HG02642 (cell line): ENCODE measurements around the gene EBF4.

Experiments used
- ATAC-seq: cut with Tn5 transposase; IDR thresholded peaks from one replicate; pipeline ENCODE4 v1.9.1; 2021; ENCODE audit warnings: mild to moderate bottlenecking; ENCODE audit not compliant: unreplicated experiment, poor library complexity

The EBF4 gene

GRCh38 chr20:2741881-2742280, 49.3 kb downstream of the EBF4 start:
- ATAC-seq = no peak

- no peak for ATAC-seq
These were observed 49.9 kb downstream of the EBF4 start for GRCh38 chr20:2742431-2742830.

DNA sequence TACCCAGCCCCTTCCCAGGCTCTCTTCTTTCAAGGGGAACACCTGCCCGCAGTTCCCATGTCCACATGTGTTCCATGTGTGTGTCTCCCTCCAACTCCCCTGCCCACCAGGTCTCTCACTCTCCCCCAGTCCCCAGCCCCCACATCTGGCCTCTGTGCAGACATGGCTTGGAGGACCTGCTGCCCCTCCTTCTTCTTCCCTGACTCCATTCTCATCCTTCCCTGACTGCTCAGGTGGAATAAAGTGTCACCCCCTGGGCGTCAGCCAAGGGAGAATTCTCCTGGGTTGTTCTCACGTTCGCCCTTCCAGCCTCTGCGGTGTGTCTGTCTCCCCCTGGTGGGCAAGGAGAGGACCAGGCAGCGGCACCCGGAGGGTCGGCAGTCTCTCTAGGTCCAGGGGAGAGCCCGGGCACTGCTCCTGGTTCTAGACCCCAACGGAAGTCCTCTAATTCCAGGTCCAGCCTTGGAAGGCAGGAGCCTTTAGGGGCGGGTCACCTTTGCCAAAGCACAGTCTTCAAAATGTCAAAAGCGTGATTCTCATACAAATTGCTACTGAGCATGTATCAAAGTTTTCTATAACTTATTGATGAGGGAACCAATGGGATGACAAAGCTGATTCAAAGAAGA, 50.5 kb downstream of the EBF4 start:
- ATAC-seq = no peak

DNA sequence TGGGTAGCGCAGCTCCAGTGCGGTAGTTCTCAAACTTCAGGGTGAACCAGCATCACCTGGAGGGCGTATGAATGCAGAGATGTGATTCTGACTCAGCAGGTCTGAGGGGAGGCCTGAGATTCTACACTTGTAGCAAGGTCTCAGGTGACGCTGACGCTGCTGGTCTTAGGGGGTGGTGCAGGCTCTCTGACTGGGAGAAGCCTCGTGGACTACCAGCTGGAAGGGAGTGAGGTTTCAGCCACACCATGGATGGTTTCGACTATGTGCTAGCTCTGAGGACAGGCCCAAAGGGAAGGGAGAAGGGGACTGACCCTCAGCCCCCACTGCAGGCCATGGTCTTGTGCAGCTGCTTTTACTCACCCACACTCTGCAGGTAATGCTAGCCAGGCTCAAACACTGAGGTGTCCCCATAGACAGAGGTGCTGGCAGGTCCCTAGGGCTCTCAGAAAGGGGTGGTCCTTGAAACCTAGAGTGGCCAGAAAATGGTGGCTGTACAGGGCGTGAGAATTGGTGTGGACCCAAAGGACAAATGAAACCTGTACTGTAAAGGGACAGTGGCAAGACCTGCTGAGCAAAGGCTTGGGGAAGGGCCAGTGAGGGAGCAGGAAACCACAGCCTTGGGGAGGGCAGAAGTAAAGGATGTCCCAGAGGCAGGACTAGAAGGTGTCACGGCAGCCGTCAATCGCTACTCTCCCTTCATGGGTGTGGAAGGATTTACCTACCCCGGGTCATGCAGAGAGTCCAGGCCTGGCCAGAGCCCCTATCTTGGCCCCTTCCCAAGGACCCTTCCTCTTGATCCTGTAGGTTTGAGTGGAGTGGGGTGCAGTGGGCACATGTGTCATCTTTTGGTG, 52.7 kb downstream of the EBF4 start:
- ATAC-seq = no peak

DNA sequence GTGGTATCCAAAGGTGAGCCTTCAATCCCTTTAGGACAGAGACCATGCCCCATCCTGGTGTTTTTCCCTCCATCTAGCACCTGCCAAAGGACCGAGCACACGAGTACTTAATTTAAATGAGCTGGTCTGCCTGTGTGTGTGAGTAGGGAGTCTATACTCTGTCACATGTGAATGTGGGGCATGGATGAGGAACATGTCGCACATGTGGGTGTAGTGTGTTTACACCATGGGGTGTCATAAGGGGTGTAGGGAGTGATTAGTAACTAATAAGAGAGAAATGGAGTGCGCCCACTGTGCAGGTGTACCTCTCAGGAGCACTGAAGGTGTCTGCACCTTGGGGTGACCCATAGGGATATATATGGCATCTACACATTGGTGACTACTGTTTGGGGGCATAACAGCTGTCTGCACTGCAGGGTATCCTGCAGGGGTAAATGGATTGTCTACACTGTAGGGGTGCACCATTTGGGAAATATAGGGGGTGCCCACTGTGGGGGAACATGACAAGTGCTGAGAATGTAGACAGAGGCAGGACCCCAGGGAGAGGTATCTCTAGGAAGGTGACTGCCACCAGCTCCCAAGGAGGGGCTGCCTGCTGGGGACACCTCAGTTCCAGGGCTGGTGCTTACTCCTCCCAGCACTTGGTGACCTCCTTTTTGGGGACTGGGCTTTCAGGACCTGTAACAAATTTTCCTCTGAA, 53.5 kb downstream of the EBF4 start:
- ATAC-seq = no peak

- ATAC-seq = no peak
These were observed 54.2 kb downstream of the EBF4 start for GRCh38 chr20:2746636-2747265.

DNA sequence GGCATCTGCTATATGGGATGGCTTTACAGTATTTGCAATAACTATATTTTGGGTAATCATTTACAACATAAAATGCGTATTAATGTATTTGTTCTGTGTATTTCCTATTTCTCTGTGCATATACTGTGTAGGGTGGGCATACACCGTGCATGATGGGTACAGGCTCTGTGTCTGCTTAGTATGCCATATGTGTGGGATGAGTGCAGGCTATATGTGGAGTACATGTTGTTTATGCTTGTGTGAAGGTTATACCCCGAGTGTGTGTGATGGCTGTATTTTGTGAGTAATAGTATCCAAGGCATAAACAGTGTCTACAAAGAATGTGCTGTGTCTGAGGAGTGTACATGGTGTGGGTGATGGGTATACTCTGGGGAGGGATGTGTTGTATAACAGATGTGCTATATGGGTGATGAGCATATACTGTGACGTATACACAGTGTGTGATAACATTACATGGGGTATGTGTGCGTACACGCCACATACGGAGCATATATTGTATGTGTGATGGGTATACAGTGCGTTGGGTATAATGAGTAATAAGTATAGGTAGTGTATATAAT, 55.2 kb downstream of the EBF4 start:
- ATAC-seq = no peak

DNA sequence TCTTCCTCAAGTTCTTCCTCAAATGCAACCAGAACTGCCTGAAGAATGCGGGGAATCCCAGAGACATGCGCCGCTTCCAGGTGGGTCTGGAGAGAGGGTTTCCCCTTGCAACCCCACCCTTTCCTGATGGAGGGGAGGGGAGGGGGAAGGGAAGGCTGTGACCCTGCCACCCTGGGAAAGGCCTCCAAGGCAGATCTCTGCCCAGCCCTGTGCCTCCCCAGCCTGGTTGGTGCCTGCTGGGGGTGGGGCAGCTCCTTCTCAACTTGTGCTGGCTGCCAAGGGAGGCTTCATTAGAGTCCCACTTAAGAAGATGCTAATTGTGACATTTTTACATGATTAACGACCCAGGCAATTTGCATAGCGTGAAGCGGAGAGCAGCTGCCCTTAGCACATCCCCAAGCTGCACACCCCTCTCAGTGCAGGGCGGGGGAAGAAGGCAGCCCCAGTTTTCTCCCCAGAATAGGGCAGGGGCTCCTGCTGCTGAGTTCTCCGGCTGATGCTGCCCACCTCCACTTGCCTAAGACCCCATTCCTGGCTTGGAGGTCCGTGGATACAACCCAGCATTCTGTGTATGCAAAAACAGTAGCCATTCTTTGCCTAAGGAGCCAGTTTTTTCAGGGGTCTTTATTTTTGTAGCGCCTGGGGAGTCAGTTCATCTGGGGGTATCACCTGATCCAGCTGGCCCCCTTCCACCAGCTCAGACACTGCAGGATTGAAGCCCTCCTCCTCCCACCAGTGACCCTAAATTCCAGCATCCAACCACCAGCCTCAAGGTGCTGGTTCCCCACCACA, 56.2 kb downstream of the EBF4 start:
- no peak for ATAC-seq

DNA sequence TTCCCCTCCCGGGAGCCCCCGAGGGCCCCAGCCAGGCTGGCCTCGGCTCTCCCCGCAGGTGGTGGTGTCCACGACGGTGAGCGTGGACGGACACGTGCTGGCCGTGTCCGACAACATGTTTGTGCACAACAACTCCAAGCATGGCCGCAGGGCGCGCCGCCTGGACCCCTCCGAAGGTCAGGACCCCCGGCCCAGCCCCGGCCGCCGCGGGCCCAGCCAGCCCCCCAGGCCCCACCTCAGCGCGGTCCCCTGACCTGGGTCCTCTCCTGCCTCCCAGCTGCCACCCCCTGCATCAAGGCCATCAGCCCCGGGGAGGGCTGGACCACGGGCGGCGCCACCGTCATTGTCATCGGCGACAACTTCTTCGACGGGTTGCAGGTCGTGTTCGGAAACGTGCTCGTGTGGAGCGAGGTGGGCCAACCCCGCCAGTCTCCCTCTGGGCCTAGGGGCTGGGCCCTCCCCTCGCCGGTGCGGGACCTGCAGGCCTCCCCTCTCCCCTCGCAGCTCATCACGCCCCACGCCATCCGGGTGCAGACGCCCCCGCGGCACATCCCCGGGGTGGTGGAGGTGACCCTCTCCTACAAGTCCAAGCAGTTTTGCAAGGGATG, 56.9 kb downstream of the EBF4 start:
- ATAC-seq = no peak

DNA sequence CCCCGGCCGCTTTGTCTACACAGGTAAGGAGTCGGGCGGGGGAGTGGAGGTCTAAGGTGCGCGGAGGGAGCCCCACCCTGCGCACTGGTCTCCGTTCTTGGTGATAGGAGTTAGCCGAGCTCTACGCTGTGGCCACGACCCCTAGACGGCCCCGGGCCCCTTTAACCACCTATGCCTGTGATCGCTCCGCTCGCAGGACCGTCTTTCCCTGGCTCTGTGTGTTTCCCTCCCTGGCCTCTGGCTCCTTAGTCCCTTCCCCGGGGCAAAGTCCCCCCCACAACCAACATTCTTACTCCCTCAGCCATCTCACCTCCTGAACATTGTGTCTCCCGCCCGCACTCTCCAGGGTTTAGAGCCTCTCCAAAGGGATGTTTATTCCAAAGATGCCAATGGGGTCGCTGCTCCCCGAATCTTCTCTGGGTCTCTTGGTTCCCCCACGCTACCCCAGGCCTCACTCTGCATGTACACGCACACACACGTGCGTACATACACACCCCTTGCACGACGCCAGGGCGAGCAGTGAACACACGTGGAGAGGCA, 57.4 kb downstream of the EBF4 start:
- ATAC-seq = no peak

DNA sequence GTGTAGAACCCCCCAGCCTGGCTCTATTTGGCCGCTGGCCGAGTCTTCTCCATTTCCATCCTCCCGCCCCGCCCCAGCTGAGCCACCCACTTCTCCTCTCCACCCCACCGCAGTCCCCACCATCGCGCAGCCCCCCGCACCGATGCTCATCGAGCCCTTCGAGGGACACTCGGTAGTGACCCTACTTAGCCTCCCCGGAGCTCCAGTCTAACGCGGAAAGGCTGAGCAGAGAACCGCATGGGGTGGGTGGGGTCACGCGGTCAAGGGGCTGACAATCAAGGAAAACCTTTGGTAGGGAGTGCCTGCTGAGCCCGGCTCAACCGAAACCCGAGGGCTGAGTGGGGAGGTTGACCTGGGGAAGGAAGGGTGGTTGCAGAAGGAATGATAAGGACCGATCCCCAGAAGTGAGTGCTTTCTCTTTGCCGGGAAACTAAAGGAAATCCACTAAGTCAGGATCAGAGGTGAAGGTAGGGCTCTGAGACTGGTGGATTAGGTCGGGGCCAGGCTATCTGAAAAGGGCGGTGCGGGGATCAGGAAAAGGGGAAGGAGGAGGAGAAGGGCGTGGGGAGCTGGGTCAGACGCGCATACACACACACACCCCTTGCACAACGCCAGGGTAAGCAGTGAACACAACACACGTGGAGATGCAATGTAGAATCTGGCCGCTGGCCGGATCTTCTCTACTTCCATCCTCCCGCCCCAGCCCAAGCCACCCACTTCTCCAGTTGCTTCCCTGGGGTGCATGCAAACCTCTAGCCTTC, 58.1 kb downstream of the EBF4 start:
- ATAC-seq = no peak

DNA sequence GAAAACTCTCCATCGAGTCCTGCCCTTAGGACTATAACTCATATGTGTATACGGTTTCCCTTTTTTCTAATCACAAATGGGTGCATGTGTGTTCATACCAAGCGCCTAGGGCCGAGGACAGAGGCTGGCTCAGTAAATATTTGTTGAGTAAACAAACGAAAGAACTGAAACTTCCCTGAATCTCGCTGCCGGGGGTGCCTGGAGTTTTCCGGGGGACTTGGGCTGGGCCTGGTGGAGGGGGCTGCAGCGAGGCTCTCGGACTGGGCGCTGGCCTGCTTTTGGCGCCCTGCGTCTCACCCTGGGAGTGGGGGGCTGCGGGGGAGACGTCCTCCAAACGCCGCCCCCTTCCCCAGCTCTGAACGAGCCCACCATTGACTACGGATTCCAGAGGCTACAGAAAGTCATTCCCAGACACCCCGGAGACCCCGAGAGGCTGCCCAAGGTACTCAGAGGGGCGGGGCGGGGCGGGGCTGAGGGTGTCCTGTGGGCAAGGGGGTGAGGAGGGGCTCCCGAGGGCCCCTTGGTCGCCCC, 58.8 kb downstream of the EBF4 start:
- no peak for ATAC-seq

DNA sequence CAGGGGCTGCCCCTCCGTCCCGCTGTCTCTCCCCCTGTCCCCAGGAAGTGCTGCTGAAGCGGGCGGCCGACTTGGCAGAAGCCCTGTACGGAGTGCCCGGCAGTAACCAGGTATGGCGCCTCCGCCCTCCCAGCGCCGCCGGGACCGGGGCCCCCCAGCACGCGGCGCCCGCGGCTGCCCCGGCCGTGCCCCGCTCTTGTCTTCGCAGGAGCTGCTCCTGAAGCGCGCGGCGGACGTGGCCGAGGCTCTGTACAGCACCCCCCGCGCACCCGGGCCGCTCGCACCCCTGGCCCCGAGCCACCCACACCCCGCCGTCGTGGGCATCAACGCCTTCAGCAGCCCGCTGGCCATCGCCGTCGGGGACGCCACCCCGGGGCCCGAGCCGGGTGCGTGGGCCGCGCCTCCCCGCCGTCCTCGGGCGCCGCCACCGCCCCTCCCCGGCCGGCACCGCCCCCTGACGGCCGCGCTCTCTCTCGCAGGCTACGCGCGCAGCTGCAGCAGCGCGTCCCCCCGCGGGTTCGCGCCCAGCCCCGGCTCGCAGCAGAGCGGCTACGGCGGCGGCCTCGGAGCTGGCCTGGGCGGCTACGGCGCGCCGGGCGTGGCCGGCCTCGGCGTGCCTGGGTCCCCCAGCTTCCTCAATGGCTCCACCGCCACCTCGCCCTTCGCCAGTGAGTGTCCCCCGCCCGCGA, 59.4 kb downstream of the EBF4 start:
- ATAC-seq = no peak

- no peak for ATAC-seq
These were observed 60.2 kb downstream of the EBF4 start for GRCh38 chr20:2752567-2753460.

DNA sequence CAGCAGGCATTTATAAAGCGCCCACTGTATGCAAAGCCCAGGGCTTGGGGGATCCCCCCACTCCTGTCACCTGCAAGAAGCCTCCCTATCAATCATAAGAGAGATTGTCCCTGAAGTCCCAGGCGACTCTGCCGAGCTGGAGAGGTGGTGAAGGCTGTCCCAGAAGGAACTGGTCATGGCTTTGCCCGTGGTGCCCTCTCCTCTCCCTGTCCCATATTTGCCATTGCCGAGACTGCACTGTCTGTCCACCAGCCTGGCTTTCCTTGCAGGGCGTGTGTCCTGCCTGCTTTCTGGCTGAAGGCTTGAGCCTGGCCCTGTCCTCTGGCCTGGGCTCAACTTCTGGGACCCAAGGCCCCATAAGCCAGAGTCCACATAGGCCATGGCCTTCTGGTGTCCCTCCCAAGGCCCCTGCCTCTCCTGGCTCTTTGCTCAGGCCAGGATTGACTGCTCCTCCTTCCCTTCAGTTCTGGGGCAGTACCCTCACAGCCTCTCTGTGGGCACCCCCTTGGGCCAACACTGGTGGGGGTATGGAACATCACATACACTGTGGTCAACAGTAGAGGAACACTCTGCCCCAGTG, 61.0 kb downstream of the EBF4 start:
- no peak for ATAC-seq

- ATAC-seq = no peak
These were observed 61.8 kb downstream of the EBF4 start for GRCh38 chr20:2754424-2754823.
